HG03442 (cell line): ENCODE results near the gene NTM.

Experiments used
- ATAC-seq: cut with Tn5 transposase; IDR thresholded peaks from one replicate; pipeline ENCODE4 v1.9.1; 2021; ENCODE audit warnings: mild to moderate bottlenecking, moderate library complexity; ENCODE audit not compliant: unreplicated experiment

NTM gene

DNA sequence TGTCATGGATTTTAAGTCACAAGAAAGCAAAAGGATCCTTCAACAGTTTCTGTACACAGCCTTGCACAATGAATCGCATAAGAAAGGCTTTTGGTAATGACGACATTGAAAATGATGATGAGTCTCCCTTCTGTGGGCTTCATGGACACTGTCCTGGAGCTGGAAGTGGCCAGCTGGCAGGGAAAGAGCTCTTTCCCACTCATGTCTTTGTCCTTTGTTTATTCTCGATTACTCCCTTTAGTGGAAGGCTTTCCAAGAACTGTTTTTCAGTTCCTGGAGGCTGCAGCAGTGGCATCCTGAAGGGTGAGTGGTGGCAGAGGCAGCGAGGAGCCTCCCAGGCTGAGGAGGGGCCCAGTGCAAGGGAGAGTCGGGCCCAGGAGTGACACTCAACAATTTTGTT lies 505.2 kb downstream of the NTM start:
- no peak for ATAC-seq

- ATAC-seq, result no peak
Observed at GRCh38 chr11:131877246-131877942, 507.0 kb downstream of the NTM start.

GRCh38 chr11:131880316-131880715 lies 509.9 kb downstream of the NTM start:
- ATAC-seq, result no peak

DNA sequence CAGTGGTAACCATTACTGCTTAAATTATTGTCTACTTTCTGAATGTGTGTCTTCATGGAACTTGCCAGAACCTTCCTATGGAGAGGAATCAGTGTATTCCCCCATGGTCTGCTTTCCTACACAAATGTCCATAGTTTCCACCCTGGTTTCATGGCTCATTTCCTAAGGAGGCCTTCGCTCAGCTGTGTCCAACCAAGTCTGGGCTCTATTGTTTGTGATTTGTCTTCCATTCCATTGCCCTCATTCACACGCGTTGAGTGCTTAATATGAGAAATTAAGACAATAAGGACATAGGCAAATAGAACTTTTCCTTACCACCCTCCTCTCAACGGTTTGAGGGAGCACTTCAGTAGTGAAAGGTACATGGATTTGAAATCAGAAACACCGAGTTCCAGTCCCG lies 510.6 kb downstream of the NTM start:
- ATAC-seq, result no peak

DNA sequence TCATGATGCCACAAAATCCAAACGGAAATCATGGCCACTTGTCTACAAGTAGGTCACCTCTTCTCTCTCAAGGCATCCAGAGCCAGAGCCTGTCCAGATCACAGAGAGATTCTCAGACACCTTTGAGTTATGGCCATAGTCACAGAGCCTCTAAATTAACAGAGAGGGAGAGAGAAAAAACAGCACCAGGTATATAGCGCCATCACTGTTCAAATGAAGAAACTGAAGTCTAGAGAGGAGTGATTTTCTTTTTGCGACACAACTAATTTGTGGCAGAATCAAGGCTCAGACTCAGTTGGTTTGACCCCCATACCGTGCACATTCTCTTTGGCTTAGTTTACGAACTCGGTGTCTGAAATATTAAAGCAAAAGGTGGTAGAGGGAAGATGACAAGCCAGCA lies 512.9 kb downstream of the NTM start:
- no peak for ATAC-seq

DNA sequence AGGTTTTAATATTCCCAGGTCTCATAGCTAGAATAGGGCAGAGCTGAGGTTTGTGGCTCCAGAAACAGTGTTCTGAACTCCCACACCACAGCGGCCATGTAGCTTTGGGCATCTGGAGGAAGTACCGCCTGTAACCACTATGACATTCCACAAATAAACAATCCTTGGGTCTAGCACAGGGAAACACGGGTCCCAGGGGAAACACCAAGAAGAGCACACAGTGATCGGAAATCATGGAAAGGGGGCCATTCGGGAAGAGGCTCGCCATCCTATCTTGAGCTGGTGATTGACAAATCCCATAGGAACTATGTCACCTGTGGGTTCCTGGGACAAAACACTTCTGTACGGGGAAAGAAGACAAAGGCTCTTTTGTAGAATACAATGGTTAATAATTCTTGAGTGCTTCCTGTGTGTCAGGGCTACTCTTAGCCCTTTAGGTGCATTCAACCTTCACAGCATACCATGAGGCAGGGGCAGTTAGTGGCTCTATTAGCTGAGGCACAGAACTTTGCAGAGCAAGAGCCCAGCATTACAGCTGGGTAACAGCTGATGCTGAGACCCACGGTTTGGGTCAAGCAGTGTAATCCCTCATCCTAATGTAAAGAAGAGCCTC lies 514.2 kb downstream of the NTM start:
- no peak for ATAC-seq

DNA sequence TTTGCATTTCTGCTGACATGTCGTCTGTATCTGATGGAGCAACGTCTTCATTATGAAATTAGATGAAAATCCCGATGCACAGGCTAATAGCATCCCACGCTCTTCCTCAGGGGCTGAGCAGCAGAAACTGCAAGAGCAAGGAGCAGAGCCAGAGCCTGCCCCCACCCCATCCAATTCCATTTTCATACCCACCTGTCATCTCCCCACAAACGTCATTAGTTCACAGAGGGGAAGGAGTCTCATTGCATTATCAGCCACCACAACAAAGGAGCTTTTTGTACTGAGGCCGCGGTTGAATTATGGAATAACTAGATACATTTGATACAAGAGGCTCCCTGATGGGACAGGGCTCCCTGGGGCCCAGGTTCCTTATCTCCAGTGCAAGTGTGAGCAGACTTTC lies 515.0 kb downstream of the NTM start:
- ATAC-seq, result no peak

DNA sequence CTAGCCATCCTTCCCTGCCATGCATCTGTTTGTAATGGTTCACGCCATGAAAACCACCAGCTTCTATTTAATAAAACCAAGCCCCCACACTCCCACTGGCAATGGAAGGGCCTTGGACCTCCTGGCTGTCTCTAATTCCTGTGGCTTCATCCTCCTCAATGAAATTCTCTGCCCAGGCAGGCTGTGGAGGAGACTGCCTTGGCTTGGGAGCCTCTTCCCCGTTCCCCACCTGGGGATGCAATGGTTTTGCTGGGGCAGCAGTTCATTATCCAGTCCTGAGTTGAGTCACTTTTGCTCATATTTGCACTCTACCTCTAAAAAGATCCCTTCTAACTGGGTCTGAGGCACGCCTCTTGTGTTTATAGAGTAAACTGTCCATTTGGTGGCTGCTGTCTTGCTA lies 515.8 kb downstream of the NTM start:
- ATAC-seq, result no peak

DNA sequence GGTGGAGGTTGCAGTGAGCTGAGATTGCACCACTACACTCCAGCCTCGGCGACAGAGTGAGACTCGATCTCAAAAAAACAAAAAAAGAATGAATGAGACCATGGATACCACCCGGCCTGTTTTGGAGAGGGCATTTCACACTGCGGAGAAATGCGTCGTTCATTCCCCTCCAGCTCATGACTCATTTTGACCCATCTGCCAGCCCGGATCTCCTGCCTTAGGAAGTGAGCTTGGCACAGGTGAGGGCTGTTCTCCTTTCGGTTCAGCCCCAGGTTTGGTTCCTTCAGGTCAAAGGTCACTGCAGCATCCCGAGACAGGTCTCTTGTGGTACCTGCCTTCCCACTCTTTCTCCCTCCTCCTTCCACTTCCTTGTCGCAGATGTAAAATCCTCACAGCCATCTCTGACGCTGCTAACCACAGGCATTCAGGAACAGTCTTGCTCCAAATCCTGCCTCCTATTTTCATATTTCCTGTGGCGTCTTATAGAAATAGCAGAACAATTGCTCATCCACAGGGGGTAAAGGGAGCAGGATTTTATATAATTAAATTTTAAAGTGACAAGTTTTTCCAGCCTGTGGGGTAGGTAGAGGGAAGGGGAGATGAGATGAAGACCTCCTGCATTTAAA lies 517.9 kb downstream of the NTM start:
- ATAC-seq, result no peak

- ATAC-seq, result peak; percentile 33
Observed at GRCh38 chr11:131889146-131889577, 518.7 kb downstream of the NTM start.

- ATAC-seq, result no peak
Observed at GRCh38 chr11:131889760-131890581, 519.6 kb downstream of the NTM start.

DNA sequence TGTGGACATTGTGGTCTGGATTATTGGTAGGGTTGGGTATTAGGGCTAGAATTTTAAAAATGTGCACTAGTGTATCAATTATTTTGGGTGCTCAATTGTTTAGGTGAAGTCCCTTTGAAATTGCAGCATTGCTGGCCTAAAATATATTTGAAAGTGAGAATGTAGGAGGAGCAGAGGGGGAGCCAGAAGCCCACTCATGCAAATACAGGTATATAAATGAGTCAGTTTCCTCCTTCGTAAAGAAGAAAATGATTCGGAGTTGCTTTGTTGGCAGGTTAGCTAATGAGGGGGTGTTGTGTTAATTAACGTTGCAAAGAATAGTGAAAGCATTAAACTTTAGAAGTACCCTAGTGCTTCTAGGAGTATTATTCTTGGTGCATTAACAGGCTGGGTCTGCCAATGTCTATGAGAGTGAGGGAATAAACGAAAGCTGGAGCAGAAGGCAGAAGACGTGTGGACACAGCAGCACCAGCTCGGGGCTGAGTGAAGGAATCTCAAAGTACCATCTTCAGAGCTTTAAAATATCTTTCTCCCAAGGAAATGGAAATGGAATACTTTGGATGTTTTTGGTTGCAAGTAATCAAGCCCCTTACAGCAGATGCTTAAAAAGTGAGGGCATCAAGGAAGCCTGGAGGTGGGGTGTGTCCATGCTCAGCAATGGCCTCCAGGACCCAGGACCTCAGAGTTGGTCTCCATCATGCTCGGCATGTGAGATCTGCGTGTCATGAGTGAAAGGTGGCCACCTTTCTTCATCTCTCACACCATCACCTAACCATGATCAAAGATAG lies 522.9 kb downstream of the NTM start:
- peak; percentile 90 for ATAC-seq

GRCh38 chr11:131893988-131894387 lies 523.6 kb downstream of the NTM start:
- ATAC-seq, result no peak

DNA sequence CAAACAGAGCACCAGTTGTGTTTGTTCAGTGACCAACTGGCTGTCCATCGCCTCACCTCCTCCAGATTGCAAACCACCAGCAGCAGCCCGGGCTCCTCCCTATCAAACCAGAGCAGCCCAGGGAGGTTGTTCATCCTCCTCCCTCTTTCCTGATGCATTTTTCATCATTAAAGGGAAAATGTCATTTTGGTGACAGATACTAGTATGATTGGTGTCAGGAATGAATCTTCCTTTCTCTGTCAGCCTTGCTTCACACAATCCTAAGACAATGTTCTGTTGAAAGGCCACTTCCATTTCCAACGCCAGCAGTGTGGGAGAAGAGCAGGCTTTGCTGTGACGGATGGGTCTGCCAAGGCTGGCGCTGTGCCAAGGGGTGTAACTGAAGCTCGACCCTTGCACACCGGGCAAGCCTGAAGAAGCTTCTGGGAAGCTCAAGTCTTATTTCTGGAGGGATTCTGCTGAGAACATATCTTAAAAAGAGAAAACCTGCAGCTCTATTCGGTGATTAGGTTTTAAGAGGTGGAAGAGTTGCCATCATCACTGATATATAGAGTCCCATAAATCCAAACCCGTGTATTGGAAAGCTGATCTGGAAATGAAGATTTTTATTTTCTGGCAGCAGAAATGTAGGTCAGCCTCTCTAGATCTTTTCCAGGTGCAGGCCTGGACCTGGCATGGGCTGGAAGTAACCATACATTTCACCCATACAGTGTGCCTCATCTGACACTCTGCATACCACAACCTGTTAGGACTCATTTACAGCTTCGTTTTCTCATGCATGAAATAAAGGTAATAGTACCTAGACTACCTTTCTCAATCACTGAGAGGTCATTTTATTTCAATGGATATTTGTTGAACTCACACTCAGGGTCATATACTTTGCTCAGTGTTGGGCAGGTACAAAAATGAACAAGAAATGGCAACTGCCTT lies 524.5 kb downstream of the NTM start:
- no peak for ATAC-seq

- no peak for ATAC-seq
Observed at GRCh38 chr11:131895865-131896264, 525.5 kb downstream of the NTM start.

DNA sequence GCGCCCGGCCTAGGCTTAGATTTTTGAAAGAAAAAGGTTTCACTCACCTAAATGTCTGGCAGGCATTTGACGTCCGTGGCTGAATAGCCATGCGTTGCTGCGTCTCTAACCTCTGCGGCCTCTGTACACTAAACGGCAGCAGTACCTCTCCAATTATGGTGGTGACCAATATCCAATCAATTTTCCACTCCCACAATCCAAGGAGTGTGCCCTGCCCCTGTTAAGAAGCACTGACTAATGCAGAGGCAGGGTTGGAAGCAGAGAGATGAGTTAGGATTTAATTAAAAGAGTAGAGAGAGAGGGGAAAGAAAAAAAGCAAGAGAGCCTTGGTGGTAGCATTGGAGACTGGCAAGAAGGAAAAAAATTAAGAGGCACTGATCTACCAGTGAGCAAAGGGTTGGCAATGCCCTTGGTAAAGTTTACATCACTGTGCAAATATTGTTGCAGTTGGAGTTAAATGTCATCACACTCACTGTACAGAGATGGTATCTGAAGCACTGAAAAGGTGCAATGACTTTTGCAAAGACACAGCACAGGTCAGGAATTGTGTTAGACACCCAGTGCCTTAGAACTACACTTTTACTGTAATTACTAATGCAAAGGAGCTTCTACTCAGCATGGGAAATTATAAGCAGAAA lies 526.7 kb downstream of the NTM start:
- ATAC-seq, result no peak

GRCh38 chr11:131897956-131898355 lies 527.5 kb downstream of the NTM start:
- no peak for ATAC-seq

DNA sequence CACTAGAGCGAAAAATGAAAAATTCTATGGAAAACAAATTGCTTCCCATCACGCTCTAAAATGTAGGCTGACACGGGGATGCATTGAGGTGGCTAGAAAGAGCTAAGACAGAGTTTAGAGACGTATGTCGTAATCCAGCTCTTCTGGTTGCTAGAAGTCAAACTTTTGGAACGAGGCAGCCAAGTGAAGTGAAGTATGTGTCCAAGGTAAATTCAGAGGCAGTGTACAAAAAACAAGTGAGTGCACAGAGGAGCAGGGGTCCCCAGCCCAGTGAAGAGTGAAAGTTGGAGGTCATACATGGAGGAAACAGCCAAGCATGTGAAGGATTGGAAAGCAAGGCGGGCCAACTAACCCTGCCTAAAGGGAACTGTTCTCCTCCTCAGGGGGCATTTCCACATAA lies 528.5 kb downstream of the NTM start:
- ATAC-seq, result no peak

DNA sequence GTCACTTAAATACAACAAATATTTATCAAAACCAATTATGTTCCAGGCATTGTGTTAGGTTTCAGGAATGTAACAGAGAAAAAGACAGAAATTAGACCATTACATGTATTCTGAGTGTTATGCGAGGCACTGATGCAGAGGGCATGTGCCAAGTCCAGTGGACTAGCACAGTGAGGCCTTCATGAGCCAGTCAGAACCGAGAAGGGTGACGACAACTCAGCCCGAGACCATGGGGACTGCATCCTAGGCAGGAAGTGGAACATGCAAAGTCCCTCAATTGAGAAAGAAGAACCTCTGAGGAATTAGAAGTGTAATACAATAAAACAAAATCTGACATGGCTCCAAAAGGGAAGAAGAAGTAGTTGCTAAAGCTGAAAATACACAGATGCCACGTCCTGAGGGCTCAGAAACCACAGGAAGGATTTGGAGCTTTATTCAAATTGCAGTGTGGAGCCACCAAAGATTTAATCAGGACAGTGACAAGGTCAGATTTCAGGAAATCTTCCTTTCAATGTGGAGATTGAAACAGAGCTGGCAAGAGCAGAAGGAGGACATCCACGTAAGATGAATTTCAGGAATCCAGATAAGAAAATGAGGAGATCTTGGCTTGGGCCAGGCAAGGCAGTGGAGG lies 529.6 kb downstream of the NTM start:
- peak; percentile 65 for ATAC-seq
